Thyroid gland (tissue), 4 donors: ENCODE results near the gene FKBP1B.

Experiments
- POLR2A ChIP-seq, 2 donors: fragments of 450-650 bp; IDR thresholded peaks; one replicate each; pipeline ENCODE4 v1.6.1; 2017; ENCODE audit warnings: antibody characterized with exemption in 2 of 2, mild to moderate bottlenecking in 2 of 2, moderate library complexity in 1 of 2
- TF ChIP-seq, protein P1 (sequence below), 6 experiments: fragments of 200-600 bp in 3 of 6; fragments of 450-650 bp in 3 of 6; sonication (generic) in 3 of 6; IDR thresholded peaks; one replicate each; pipeline ENCODE4 v1.5.1; 2016 to 2019; ENCODE audit warnings: antibody characterized with exemption in 6 of 6, mild to moderate bottlenecking in 2 of 6, inconsistent platforms in 1 of 6, moderate library complexity in 1 of 6

DNA sequence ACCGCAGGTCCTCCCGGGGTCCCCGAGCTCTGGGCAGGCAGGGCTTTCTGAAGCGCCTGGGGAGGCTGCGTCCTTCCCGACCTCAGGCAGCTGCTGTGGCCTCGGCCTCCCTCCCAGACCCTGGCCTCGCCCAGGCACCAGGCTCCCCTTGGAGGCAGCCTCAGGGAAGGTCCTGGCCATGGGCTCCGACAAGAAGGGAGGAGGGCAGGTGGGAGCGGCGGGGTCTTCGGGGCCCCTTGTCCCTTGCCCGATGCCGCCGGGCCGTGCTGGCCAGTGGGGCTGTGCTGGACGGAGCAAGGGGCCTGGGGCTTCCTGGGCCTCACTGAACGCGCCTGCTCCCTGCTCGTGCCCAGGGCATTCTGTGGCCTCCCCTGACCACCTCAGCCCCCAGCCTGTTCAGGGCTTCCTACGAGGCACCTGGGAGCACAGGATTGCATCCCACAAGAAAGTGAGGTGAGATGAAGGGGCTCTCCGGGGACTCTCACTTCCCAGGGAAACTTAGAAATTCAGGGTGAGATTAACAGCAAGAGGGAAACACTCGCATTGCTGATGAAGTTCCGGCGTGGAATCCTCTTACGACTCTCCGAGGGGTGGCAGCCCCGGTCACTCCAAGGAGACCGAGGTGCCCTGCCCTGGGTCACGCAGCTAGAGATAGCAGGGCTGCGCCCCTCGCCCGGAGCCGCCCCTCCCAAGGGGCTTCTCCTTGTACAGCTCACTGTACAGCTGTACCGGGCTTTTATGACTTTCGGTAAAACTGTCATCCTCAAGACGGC, 38.9 kb upstream of the FKBP1B start:
- TF ChIP-seq POLR2A (IDR thresholded peaks at IDR 0.05), result no peak
- TF ChIP-seq, protein P1, sequence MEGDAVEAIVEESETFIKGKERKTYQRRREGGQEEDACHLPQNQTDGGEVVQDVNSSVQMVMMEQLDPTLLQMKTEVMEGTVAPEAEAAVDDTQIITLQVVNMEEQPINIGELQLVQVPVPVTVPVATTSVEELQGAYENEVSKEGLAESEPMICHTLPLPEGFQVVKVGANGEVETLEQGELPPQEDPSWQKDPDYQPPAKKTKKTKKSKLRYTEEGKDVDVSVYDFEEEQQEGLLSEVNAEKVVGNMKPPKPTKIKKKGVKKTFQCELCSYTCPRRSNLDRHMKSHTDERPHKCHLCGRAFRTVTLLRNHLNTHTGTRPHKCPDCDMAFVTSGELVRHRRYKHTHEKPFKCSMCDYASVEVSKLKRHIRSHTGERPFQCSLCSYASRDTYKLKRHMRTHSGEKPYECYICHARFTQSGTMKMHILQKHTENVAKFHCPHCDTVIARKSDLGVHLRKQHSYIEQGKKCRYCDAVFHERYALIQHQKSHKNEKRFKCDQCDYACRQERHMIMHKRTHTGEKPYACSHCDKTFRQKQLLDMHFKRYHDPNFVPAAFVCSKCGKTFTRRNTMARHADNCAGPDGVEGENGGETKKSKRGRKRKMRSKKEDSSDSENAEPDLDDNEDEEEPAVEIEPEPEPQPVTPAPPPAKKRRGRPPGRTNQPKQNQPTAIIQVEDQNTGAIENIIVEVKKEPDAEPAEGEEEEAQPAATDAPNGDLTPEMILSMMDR (IDR thresholded peaks at IDR 0.05), result no peak
